K562 (cell line): ENCODE results near the gene GPR55. TPM values are rescaled to one million over a fixed set of nuclear protein-coding genes. Genes with fewer than 3 reads are reported as not detected.

Experiments used
- ATAC-seq: fragments of 200-7000 bp; cut with Tn5 transposase; 3 replicates; pipeline ENCODE4 v1.9.1; 2020; ENCODE audit warnings: moderate library complexity
- BruUV-seq: library from RNA; stranded (reverse); fragments of 400-500 nt; replicated peaks from 2 replicates; lab custom pipeline; 2021; lab: Mats Ljungman, UMichigan
- CTCF ChIA-PET: fragments of 300-600 bp; formaldehyde crosslinking; extraction: SDS; loops from one replicate; lab custom pipeline; 2021; ENCODE audit warnings: low intra/inter-chr PET ratio; lab: Yijun Ruan, JAX
- POLR2A ChIA-PET: fragments of 300-600, 350-650 bp; sonication (Branson Sonifier 250); formaldehyde crosslinking; extraction: SDS; loops from one replicate; lab custom pipeline; 2021; ENCODE audit warnings: antibody characterized with exemption, inconsistent platforms; lab: Yijun Ruan, JAX
- DNase-seq, 4 experiments: peaks; one replicate each; pipeline versions ENCODE4 v3.0.0 to v3.0.0-alpha.2; 2011 to 2018; ENCODE audit warnings: low spot score in 3 of 4, mixed read lengths in 3 of 4; ENCODE audit errors: extremely low read depth in 1 of 4
- FAIRE-seq: peaks from 2 replicates; lab custom pipeline; 2011; peaks lifted over from hg19 to GRCh38; lab: Jason Lieb, UNC
- H2AFZ ChIP-seq: 2 replicates; pipeline ENCODE4 v1.6.0; 2011; ENCODE audit warnings: low read depth, low read length, control low read depth, inconsistent platforms
- H3K27ac ChIP-seq: fragments of 200-600 bp; 3 replicates; pipeline ENCODE4 v1.8.0; 2011; ENCODE audit warnings: low read depth, mild to moderate bottlenecking, control low read depth, inconsistent platforms, low read length, moderate library complexity, mixed read lengths; ENCODE audit errors: extremely low read depth
- H3K27me3 ChIP-seq, 2 experiments: fragments of 300-600 bp in 1 of 2; 2 replicates in 1 of 2; 3 replicates in 1 of 2; pipeline versions ENCODE4 v1.6.0 to v1.8.0; 2011; ENCODE audit warnings: inconsistent platforms in 2 of 2, low read length in 2 of 2, mild to moderate bottlenecking in 1 of 2, mixed read lengths in 1 of 2, moderate library complexity in 1 of 2; ENCODE audit not compliant: control insufficient read depth in 2 of 2, insufficient read depth in 2 of 2
- H3K36me3 ChIP-seq: fragments of 300-600 bp; 3 replicates; pipeline ENCODE4 v1.8.0; 2011; ENCODE audit warnings: mild to moderate bottlenecking, low read length, inconsistent platforms; ENCODE audit not compliant: control insufficient read depth, insufficient read depth
- H3K4me1 ChIP-seq, 2 experiments: fragments of 200-600 bp in 1 of 2; replicated peaks in 1 of 2; 2 replicates in 1 of 2; 3 replicates in 1 of 2; pipeline versions ENCODE4 v1.5.1 to v1.8.0; 2011; ENCODE audit warnings: inconsistent platforms in 2 of 2, low read length in 2 of 2, mild to moderate bottlenecking in 1 of 2, mixed read lengths in 1 of 2, moderate library complexity in 1 of 2; ENCODE audit not compliant: control insufficient read depth in 2 of 2, insufficient read depth in 2 of 2
- H3K4me2 ChIP-seq: 2 replicates; pipeline ENCODE4 v1.6.1; 2011; ENCODE audit warnings: low read length, control low read depth, inconsistent platforms, mixed read lengths; ENCODE audit not compliant: insufficient read depth
- H3K4me3 ChIP-seq: fragments of 200-600 bp; sonication (generic), shearing (Covaris generic); 2 replicates; pipeline ENCODE4 v1.5.1; 2016; ENCODE audit warnings: control low read depth, inconsistent platforms
- H3K79me2 ChIP-seq: fragments of 200-600 bp; 3 replicates; pipeline ENCODE4 v1.8.0; 2011; ENCODE audit warnings: low read length, inconsistent platforms; ENCODE audit not compliant: control insufficient read depth, insufficient read depth
- H3K9ac ChIP-seq, 2 experiments: 2 replicates each; pipeline versions ENCODE4 v1.6.0 to v1.6.1; 2011; ENCODE audit warnings: low read depth in 2 of 2, low read length in 2 of 2, control low read depth in 1 of 2, inconsistent platforms in 1 of 2, mild to moderate bottlenecking in 1 of 2, mixed read lengths in 1 of 2; ENCODE audit not compliant: insufficient read depth in 1 of 2
- H3K9me1 ChIP-seq: one replicate; pipeline ENCODE4 v1.6.0; 2011; ENCODE audit warnings: inconsistent platforms, mild to moderate bottlenecking, low read length, moderate library complexity; ENCODE audit not compliant: control insufficient read depth, insufficient read depth
- H3K9me3 ChIP-seq: replicated peaks from 2 replicates; pipeline ENCODE4 v1.5.1; 2011; ENCODE audit warnings: low read depth, low read length, inconsistent platforms; ENCODE audit not compliant: control insufficient read depth, insufficient read depth
- H4K20me1 ChIP-seq: replicated peaks from 2 replicates; pipeline ENCODE4 v1.6.1; 2011; ENCODE audit warnings: low read length, inconsistent platforms, mixed read lengths; ENCODE audit not compliant: control insufficient read depth, insufficient read depth
- BCOR ChIP-seq: fragments of 450-650 bp; IDR thresholded peaks from 2 replicates; pipeline ENCODE4 v1.6.1; 2016
- COPS2 ChIP-seq: fragments of 450-650 bp; conservative IDR thresholded peaks from 2 replicates; pipeline ENCODE4 v1.6.1; 2016; ENCODE audit warnings: mild to moderate bottlenecking, moderate library complexity
- HES1 ChIP-seq: fragments of 450-650 bp; IDR thresholded peaks from 2 replicates; pipeline ENCODE4 v1.6.1; 2016; ENCODE audit warnings: low read depth, mild to moderate bottlenecking, moderate library complexity
- HEY1 ChIP-seq: fragments of 250-450 bp; sonication (Bioruptor Pico); IDR thresholded peaks from 2 replicates; pipeline ENCODE4 v1.5.0; 2020; ENCODE audit warnings: mild to moderate bottlenecking, moderate library complexity, borderline replicate concordance
- NONO ChIP-seq, 2 experiments: fragments of 200-400 bp in 1 of 2; fragments of 450-650 bp in 1 of 2; formaldehyde crosslinking in 1 of 2; IDR thresholded peaks; 2 replicates each; pipeline ENCODE4 v1.6.1; 2017; ENCODE audit warnings: low read depth in 2 of 2, mild to moderate bottlenecking in 2 of 2, moderate library complexity in 2 of 2, low read length in 1 of 2
- UBTF ChIP-seq, 2 experiments: IDR thresholded peaks; 2 replicates each; pipeline ENCODE4 v1.6.1; 2012; ENCODE audit warnings: improper control_type of control experiment in 2 of 2, low read depth in 2 of 2, low read length in 2 of 2, borderline replicate concordance in 1 of 2
- XRCC4 ChIP-seq: IDR thresholded peaks from one replicate; pipeline ENCODE4 v1.6.1; 2011; ENCODE audit not compliant: insufficient read depth, insufficient read length; ENCODE audit errors: extremely low read depth
- ZNF134 ChIP-seq: fragments of 250-450 bp; sonication (Bioruptor Pico); conservative IDR thresholded peaks from 2 replicates; pipeline ENCODE4 v1.4.0; 2020
- ZNF184 ChIP-seq: sonication (generic); formaldehyde crosslinking; IDR thresholded peaks from 2 replicates; pipeline ENCODE4 v1.5.0; 2020; ENCODE audit warnings: missing genetic modification reagents
- ZNF507 ChIP-seq: conservative IDR thresholded peaks from 2 replicates; pipeline ENCODE4 v1.6.1; 2017; ENCODE audit warnings: missing genetic modification characterization, missing compliant biosample characterization
- WGBS: fragments of 100-300 bp; shearing (Covaris generic); methylation state at CpG from one replicate; pipeline ENCODE4 v1.1.6; 2016; ENCODE audit warnings: low coverage, mixed read lengths; ENCODE audit not compliant: insufficient coverage; ENCODE audit errors: missing lambda C conversion rate; 5-methylcytosine and 5-hydroxymethylcytosine counted together
- in situ Hi-C: fragments of 300-500 bp; cut with MboI; formaldehyde crosslinking; loops from 4 replicates; pipeline ENCODE4 v1.15.0; 2018; ENCODE audit warnings: inconsistent platforms, mixed read lengths
- intact Hi-C: fragments of 100-400 bp; cut with micrococcal nuclease; formaldehyde crosslinking; loops from 2 replicates; pipeline ENCODE4 v1.14.2; 2022
- polyA plus RNA-seq, 8 experiments: library from polyadenylated mRNA; depleted of rRNA in 4 of 8; stranded (reverse) in 5 of 8; unstranded in 3 of 8; fragments of >200 nt; fragmentation: Nextera tagmentation in 2 of 8; fragmentation: Illumina TruSeq in 1 of 8; extraction: Ambion mirVana in 2 of 8; extraction: Trizol in 1 of 8; gene quantifications; 2 replicates each; pipeline versions ENCODE4 v1.2.1 to v1.2.3, GENCODE V29; 2011 to 2014; ENCODE audit warnings: inconsistent platforms in 1 of 8, missing spikeins in 1 of 8
- total RNA-seq, 7 experiments: library from RNA; depleted of rRNA in 6 of 7; stranded (reverse); fragments of >200 nt in 6 of 7; fragmentation: Illumina TruSeq in 2 of 7; extraction: Trizol in 2 of 7; gene quantifications; 2 replicates each; pipeline versions ENCODE4 v1.2.1 to v1.2.3, GENCODE V29; 2011 to 2021; ENCODE audit warnings: low replicate concordance in 1 of 7

The GPR55 gene
- total and polyA plus RNA-seq, 9 of the 15 experiments (the other 6 are each of a cell fraction or from before 2014, with no cell fraction given) = 0.11 to 0.49 (median 0.27) TPM

GRCh38 chr2:230875347-230876315, 49.4 kb downstream of the GPR55 start:
- Histone ChIP-seq H3K4me2 (no peak overlapping the region), H2AFZ (no peak overlapping the region), H3K27me3 (no peaks in the 10 kb centered on the region), H3K27ac (no peak overlapping the region), H3K9me3 (no peaks in the 10 kb centered on the region), H4K20me1 (peaks cover 4% of the 10 kb centered on the region; the same call in 1 of the 2 replicates), H3K4me3 (no peak overlapping the region), H3K9me1 (no peaks in the 10 kb centered on the region), H3K4me1 (peaks cover 0 to 15% of the 10 kb centered on the region in 2 experiments; a peak in 3 of 5 replicates), H3K9ac (no peak overlapping the region), H3K79me2 (no peaks in the 10 kb centered on the region), H3K36me3 (no peaks in the 10 kb centered on the region)
- intact Hi-C loops (no loop called here), in situ Hi-C loops (no loop called here)
- no TSS peak for BruUV-seq
- WGBS = 83% methylated on average over 17 of the region's 34 CpGs
- DNase-seq (no peak), FAIRE-seq (no peak), ATAC-seq (no peak)
- TF ChIP-seq BCOR (peak; percentile 57), HES1 (no peak)
- ChIA-PET POLR2A (no interaction called here), CTCF (no interaction called here)

GRCh38 chr2:230874876-230875275, 50.2 kb downstream of the GPR55 start:
- CTCF ChIA-PET = no interaction called here
- no peak for FAIRE-seq
- no peak for TF ChIP-seq ZNF184 (CRISPR knock-in tag)
- TF ChIP-seq COPS2 = no peak
- TF ChIP-seq ZNF134 (CRISPR knock-in tag) = no peak
- TF ChIP-seq HEY1 (CRISPR knock-in tag) = no peak
- TF ChIP-seq NONO (IDR thresholded peaks at IDR 0.05; ENCODE audit: low read depth in 2 of 2, low read length in 1 of 2) = no peak
- no peak for TF ChIP-seq ZNF507
- no peak for TF ChIP-seq HES1
- no peak for TF ChIP-seq XRCC4
- no peak for TF ChIP-seq UBTF (IDR thresholded peaks at IDR 0.05; ENCODE audit: borderline replicate concordance in 1 of 2, low read depth in 2 of 2, low read length in 2 of 2)

More at GRCh38 chr2:230874876-230875275, 50.2 kb downstream of the GPR55 start:
- no peaks in the 10 kb centered on the region for H3K36me3 ChIP-seq
- no peaks in the 10 kb centered on the region for H3K79me2 ChIP-seq
- no peak overlapping the region for H3K27ac ChIP-seq
- H3K9ac ChIP-seq = no peak overlapping the region
- no peaks in the 10 kb centered on the region for H3K9me3 ChIP-seq
- H3K4me2 ChIP-seq = no peak overlapping the region
- intact Hi-C loops (no loop called here), in situ Hi-C loops (no loop called here)
- H3K27me3 ChIP-seq = no peaks in the 10 kb centered on the region
- DNase-seq (no peak), ATAC-seq (no peak)
- peaks cover 0 to 21% of the 10 kb centered on the region in 2 experiments; a peak in 3 of 5 replicates for H3K4me1 ChIP-seq
- H4K20me1 ChIP-seq = peaks cover 9% of the 10 kb centered on the region
- 77% methylated on average over 5 of the region's 10 CpGs for WGBS
- no peak overlapping the region for H2AFZ ChIP-seq
- POLR2A ChIA-PET = no interaction called here
- no TSS peak for BruUV-seq
- no peak overlapping the region for H3K4me3 ChIP-seq
- H3K9me1 ChIP-seq = no peaks in the 10 kb centered on the region
